ENCODE measurements around the gene RNF213.
A peak's percentile ranks its signal among the peaks of the same experiment; 100 is the strongest.
"Not testable (repeated sequence)": the region's sequence is repeated elsewhere in the genome, so short reads cannot be mapped to it uniquely, and the experiment has no call there.

The RNF213 gene

GRCh38 chr17:80389011-80389995 is 128.7 kb downstream of the RNF213 start:
- intact Hi-C loops (cut with DNase I), result no loop called here
- no peak for DNase-seq

GRCh38 chr17:80393241-80393890 is 132.7 kb downstream of the RNF213 start:
- DNase-seq, result no peak
- intact Hi-C loops (cut with DNase I), result no loop called here

GRCh38 chr17:80393961-80394360 is 133.3 kb downstream of the RNF213 start:
- intact Hi-C loops (cut with DNase I), result no loop called here
- no peak for DNase-seq

GRCh38 chr17:80394629-80395216 is 134.1 kb downstream of the RNF213 start:
- intact Hi-C loops (cut with DNase I), result no loop called here
- no peak for DNase-seq

GRCh38 chr17:80395402-80396151 is 134.9 kb downstream of the RNF213 start:
- intact Hi-C loops (cut with DNase I), result no loop called here
- DNase-seq, result peak in 1 of 42 donors; percentile 41

- intact Hi-C loops (cut with DNase I), result no loop called here
- DNase-seq, result no peak
Measured at GRCh38 chr17:80396157-80397033, 135.7 kb downstream of the RNF213 start.

GRCh38 chr17:80397034-80397387 is 136.4 kb downstream of the RNF213 start:
- no peak for DNase-seq
- intact Hi-C loops (cut with DNase I), result no loop called here

- DNase-seq, result no peak
- intact Hi-C loops (cut with DNase I), result no loop called here
Measured at GRCh38 chr17:80397686-80398085, 137.0 kb downstream of the RNF213 start.

GRCh38 chr17:80401086-80401485 is 140.4 kb downstream of the RNF213 start:
- intact Hi-C loops (cut with DNase I); DNase-seq: not testable (repeated sequence)

- DNase-seq; intact Hi-C loops (cut with DNase I): not testable (repeated sequence)
Measured at GRCh38 chr17:80402102-80402501, 141.4 kb downstream of the RNF213 start.

- intact Hi-C loops (cut with DNase I), result no loop called here
- no peak for DNase-seq
Measured at GRCh38 chr17:80402959-80403358, 142.3 kb downstream of the RNF213 start.

- intact Hi-C loops (cut with DNase I), result no loop called here
- DNase-seq, result no peak
Measured at GRCh38 chr17:80406146-80406545, 145.5 kb downstream of the RNF213 start.

- DNase-seq; intact Hi-C loops (cut with DNase I): not testable (repeated sequence)
Measured at GRCh38 chr17:80407917-80408316, 147.3 kb downstream of the RNF213 start.

- no peak for DNase-seq
- intact Hi-C loops (cut with DNase I), result no loop called here
Measured at GRCh38 chr17:80408872-80409271, 148.2 kb downstream of the RNF213 start.

GRCh38 chr17:80409626-80410025 is 149.0 kb downstream of the RNF213 start:
- DNase-seq, result no peak
- intact Hi-C loops (cut with DNase I), result no loop called here

- DNase-seq; intact Hi-C loops (cut with DNase I): not testable (repeated sequence)
Measured at GRCh38 chr17:80410441-80411087, 149.9 kb downstream of the RNF213 start.

GRCh38 chr17:80413771-80414507 is 153.3 kb downstream of the RNF213 start:
- intact Hi-C loops (cut with DNase I), result loop anchor here (2.0 kb wide), 1 partner anchor 41 kb away; no protein-coding TSS in a partner anchor
- peak in 14 of 42 donors; percentile 11 to 64 (median 36) for DNase-seq

All from head of caudate nucleus (tissue), 42 donors.